HUDEP-2 (cell line): ENCODE results near the gene GPC3.

Experiments
- DNase-seq, 76 experiments: peaks; one replicate each; lab custom pipeline; 2025; ENCODE audit not compliant: unreplicated experiment in 76 of 76; lab: John Stamatoyannopoulos, UW

GPC3 gene

GRCh38 chrX:133586443-133586842 is 399.0 kb downstream of the GPC3 start:
- no peak for DNase-seq

- DNase-seq: no peak
Measured at GRCh38 chrX:133583825-133584224, 401.6 kb downstream of the GPC3 start.

DNA sequence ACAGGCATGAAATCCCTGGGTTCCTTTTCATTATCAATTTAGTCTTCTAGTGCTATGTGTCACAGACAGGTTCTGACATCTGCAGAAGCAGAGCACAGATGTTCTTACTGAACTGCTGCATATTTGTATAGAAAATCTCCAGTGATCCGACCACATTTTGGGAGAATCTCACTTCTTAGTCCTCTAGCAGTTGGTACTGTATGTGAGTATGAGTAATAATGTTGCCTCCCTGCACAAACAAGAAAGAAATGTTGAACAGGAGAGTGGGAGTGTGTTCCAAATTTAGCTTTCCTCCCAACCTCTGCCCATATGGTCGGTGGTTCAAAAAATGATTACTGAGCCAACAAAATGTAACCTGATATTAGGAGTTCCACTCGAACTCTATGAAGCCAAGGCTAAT is 404.8 kb downstream of the GPC3 start:
- no peak for DNase-seq

GRCh38 chrX:133579631-133580030 is 405.8 kb downstream of the GPC3 start:
- no peak for DNase-seq

GRCh38 chrX:133576876-133577275 is 408.5 kb downstream of the GPC3 start:
- no peak for DNase-seq

- DNase-seq: no peak
Measured at GRCh38 chrX:133575501-133576136, 409.8 kb downstream of the GPC3 start.

- DNase-seq: no peak
Measured at GRCh38 chrX:133574716-133575115, 410.7 kb downstream of the GPC3 start.

GRCh38 chrX:133570549-133570948 is 414.8 kb downstream of the GPC3 start:
- DNase-seq: no peak

- no peak for DNase-seq
Measured at GRCh38 chrX:133569217-133569616, 416.2 kb downstream of the GPC3 start.

GRCh38 chrX:133568109-133568508 is 417.3 kb downstream of the GPC3 start:
- no peak for DNase-seq

- DNase-seq: no peak
Measured at GRCh38 chrX:133566876-133567275, 418.5 kb downstream of the GPC3 start.

GRCh38 chrX:133563705-133564104 is 421.7 kb downstream of the GPC3 start:
- DNase-seq: no peak

- DNase-seq: no peak
Measured at GRCh38 chrX:133561251-133561650, 424.1 kb downstream of the GPC3 start.

DNA sequence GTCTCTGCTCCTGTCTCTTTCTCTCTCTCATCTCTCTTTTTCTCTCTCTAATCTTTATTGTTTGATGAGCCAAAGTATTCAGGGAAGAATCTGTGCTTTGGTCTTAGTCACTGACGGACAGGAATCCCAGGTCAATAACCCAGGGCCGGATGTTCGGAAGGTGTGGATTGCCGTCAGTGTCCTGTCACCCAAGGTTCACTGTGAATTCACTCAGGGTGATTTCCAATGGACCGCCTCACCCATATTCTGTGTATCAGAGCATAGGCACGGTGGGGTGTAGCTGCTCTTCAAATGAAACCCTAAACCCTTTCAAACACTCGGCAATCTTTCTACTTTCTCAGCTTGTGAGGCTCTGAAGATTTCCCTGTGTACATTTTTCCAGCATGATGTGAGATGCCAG is 425.5 kb downstream of the GPC3 start:
- no peak for DNase-seq

GRCh38 chrX:133555782-133556458 is 429.5 kb downstream of the GPC3 start:
- DNase-seq: no peak

DNA sequence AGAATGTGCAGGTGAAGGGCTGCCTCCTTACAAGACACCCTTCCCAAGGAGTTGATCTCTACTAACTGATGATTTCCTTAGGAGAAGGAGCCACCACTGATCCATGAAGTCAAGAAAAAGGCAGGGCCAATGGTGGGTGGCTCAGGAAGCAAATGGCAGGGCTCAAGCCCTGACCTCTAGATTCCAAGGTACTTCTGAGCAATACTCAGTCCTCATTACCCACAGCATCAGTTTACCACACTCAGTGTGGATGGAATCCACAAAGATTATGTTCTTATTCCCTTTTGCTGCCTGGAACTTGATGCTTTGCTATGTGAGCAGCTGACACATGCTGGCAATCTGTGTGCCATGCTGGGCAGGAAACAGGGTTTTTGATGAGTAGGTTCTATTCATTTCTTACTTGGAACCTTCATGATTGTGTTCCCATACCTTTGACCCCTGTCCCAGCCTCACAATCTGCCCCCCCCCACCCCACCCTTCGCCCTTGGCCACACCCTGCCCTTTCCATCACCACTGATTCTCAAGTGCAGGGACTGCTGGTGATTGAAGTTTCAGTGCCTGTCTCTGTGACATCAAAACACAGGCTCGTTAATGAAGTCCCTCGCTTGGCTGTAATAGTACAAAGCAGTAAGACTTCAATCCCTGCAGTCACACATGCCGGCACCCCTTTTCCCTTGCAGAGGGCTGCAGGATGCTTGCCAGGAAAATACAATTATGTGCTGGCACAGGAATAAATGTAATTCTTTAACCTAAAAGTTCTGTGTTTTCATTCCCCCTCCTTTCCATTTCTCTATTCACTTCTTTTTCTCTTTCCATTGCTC is 434.5 kb downstream of the GPC3 start:
- no peak for DNase-seq

DNA sequence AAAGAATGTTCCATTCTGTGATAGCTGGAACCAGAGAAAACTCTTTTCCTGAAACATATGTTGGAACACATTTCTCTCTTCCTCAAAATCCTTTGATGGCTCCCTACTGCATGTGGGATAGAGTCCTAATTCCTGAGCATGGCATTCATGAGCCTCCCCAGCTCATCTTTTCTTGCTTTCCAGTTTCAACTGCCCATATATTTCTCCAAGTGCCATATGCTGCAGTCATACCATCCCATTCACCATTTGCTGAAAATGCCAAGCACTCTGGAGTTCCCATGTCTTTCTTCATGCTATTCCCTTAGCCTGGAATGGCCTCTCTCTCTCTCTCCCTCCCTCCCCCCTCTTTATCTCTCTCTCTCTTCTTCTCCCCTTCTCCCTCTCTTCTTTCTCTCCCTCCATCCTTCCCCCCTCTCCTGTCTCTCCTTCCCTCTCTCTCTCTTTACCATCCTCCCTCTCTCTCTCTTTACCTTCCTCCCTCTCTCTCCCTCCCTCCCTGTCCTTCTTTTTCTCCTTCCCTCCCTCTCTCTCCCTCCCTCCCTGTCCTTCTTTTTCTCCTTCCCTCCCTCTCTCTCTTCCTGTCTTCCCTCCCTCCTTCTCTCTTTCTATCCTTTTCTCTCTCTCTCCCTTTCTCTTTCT is 436.0 kb downstream of the GPC3 start:
- DNase-seq: no peak

GRCh38 chrX:133546441-133546840 is 439.0 kb downstream of the GPC3 start:
- DNase-seq: no peak

DNA sequence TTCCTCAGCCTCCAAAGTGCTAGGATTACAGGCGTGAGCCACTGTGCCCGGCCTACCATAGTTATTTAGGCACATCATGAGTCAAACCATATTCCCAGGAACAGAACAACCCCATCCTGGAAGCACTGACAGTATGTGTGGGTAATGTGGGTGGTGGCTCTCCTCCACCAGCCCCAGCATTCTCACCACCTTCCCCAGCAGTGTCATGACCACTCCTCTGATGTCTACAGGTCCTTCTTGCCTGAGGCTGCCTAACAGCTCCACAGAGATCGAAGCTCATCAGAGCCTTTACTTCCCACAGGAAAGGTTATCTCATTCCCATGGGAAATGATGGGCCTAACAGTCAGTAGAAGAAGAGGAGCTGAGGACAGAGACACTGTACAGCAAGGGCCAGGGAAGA is 440.6 kb downstream of the GPC3 start:
- DNase-seq: no peak

GRCh38 chrX:133544115-133544514 is 441.3 kb downstream of the GPC3 start:
- no peak for DNase-seq

DNA sequence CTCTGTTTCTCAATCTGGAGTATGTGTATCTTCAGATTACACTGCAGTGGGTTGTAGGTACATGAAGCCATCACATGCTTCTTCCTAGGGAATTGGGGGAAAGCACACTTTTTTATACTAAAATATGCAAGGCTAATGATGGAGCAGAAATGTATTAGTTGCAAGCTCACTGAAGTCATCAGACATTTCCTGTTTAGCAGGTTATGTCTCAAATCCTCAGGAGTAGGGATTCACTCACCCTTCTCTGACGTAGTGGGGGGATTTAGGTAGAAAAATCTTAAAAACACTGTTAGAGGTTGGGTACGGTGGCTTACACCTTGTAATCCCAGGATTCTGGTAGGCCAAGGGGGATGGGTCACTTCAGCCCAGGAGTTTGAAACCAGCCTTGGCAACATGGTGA is 441.7 kb downstream of the GPC3 start:
- DNase-seq: no peak
